Activated CD4-positive, alpha-beta T cell treated with anti-CD3 and anti-CD28 coated beads for 36 hours (primary cell): ENCODE measurements around the gene CIB2. TPM values are rescaled to one million over a fixed set of nuclear protein-coding genes. Genes with fewer than 3 reads are reported as not detected.
A peak's percentile ranks its signal among the peaks of the same experiment; 100 is the strongest.

Experiments used
- ATAC-seq: fragments of 200-7000 bp; cut with Tn5 transposase; one replicate; pipeline ENCODE4 v1.10.0; 2021; ENCODE audit warnings: mild to moderate bottlenecking, moderate library complexity
- CTCF ChIA-PET: fragments of 350-600 bp; sonication (Branson Sonifier 250); formaldehyde crosslinking; loops from one replicate; lab custom pipeline; 2021; ENCODE audit warnings: antibody characterized with exemption; lab: Charles Lee
- POLR2A ChIA-PET: fragments of 350-600 bp; sonication (Branson Sonifier 250); formaldehyde crosslinking; loops from one replicate; lab custom pipeline; 2021; ENCODE audit warnings: antibody characterized with exemption, inconsistent platforms; lab: Charles Lee
- DNase-seq: peaks from one replicate; pipeline ENCODE4 v3.0.0-alpha.2; 2020
- H3K27ac Mint-ChIP-seq: one replicate; pipeline ENCODE4 v1.8.0; 2021; ENCODE audit warnings: mixed read lengths
- H3K27me3 Mint-ChIP-seq: one replicate; pipeline ENCODE4 v1.8.0; 2021; ENCODE audit warnings: mixed read lengths
- H3K36me3 Mint-ChIP-seq: one replicate; pipeline ENCODE4 v1.8.0; 2021; ENCODE audit warnings: low read depth, mixed read lengths
- H3K4me1 Mint-ChIP-seq: one replicate; pipeline ENCODE4 v1.8.0; 2021; ENCODE audit warnings: mixed read lengths
- H3K4me3 Mint-ChIP-seq: one replicate; pipeline ENCODE4 v1.8.0; 2021; ENCODE audit warnings: mild to moderate bottlenecking, moderate library complexity, mixed read lengths
- H3K9me3 Mint-ChIP-seq: one replicate; pipeline ENCODE4 v1.8.0; 2021; ENCODE audit warnings: low read depth, mixed read lengths
- intact Hi-C, 2 experiments: fragments of 100-400 bp; cut with DNase I in 1 of 2; cut with micrococcal nuclease in 1 of 2; formaldehyde crosslinking; loops; one replicate each; pipeline versions ENCODE4 v1.14.2 to v1.15.1; 2022 to 2024; cut with DNase I, micrococcal nuclease
- total RNA-seq, 2 experiments: library from RNA; stranded (reverse); gene quantifications; one replicate each; pipeline ENCODE4 v1.2.3, GENCODE V29; 2021

The CIB2 gene
- total RNA-seq, 2 experiments from 2014 or later = 0.91 to 1.2 TPM

GRCh38 chr15:78100886-78101285 is 30.4 kb downstream of the CIB2 start:
- Mint-ChIP-seq H3K27ac (no peak overlapping the region), H3K4me1 (peaks cover 32% of the 10 kb centered on the region), H3K36me3 (no peaks in the 10 kb centered on the region), H3K27me3 (no peaks in the 10 kb centered on the region), H3K4me3 (no peak overlapping the region), H3K9me3 (no peaks in the 10 kb centered on the region)
- DNase-seq = no peak
- CTCF ChIA-PET = interaction anchor here (0.8 to 1.3 kb wide), 2 partner anchors 100 to 139 kb away, joined by 3 to 4 read pairs; no protein-coding TSS in a partner anchor
- intact Hi-C loops = no loop called here
- POLR2A ChIA-PET = no interaction called here
- no peak for ATAC-seq

- DNase-seq = no peak
- ChIA-PET CTCF (interaction anchor here (0.7 to 2.1 kb wide), 4 partner anchors 10 to 139 kb away, joined by 3 to 5 read pairs (median 4); no protein-coding TSS in a partner anchor), POLR2A (no interaction called here)
- no peaks in the 10 kb centered on the region for H3K27me3 Mint-ChIP-seq
- H3K4me1 Mint-ChIP-seq = peaks cover 5% of the 10 kb centered on the region
- H3K36me3 Mint-ChIP-seq = no peaks in the 10 kb centered on the region
- no peak overlapping the region for H3K27ac Mint-ChIP-seq
- intact Hi-C loops = no loop called here
- H3K9me3 Mint-ChIP-seq = no peaks in the 10 kb centered on the region
- no peak overlapping the region for H3K4me3 Mint-ChIP-seq
- no peak for ATAC-seq
Observed at GRCh38 chr15:78098131-78098755, 33.0 kb downstream of the CIB2 start.

- H3K27me3 Mint-ChIP-seq = no peaks in the 10 kb centered on the region
- no peaks in the 10 kb centered on the region for H3K36me3 Mint-ChIP-seq
- CTCF ChIA-PET = interaction anchor here (0.6 to 2.1 kb wide), 7 partner anchors 15 to 144 kb away, joined by 3 to 6 read pairs (median 4); no protein-coding TSS in a partner anchor
- DNase-seq (no peak), ATAC-seq (no peak)
- H3K4me3 Mint-ChIP-seq = no peak overlapping the region
- no peaks in the 10 kb centered on the region for H3K9me3 Mint-ChIP-seq
- no peaks in the 10 kb centered on the region for H3K4me1 Mint-ChIP-seq
- POLR2A ChIA-PET = no interaction called here
- intact Hi-C loops = no loop called here
- no peak overlapping the region for H3K27ac Mint-ChIP-seq
Observed at GRCh38 chr15:78097667-78098066, 33.6 kb downstream of the CIB2 start.

GRCh38 chr15:78093242-78094020 is 37.8 kb downstream of the CIB2 start:
- H3K27ac Mint-ChIP-seq = no peak overlapping the region
- no peak for ATAC-seq
- no peak overlapping the region for H3K4me3 Mint-ChIP-seq
- DNase-seq = no peak
- no peaks in the 10 kb centered on the region for H3K36me3 Mint-ChIP-seq
- no peaks in the 10 kb centered on the region for H3K27me3 Mint-ChIP-seq
- CTCF ChIA-PET = interaction anchor here (0.7 to 1.6 kb wide), 4 partner anchors 12 to 127 kb away, joined by 3 to 7 read pairs (median 5); no protein-coding TSS in a partner anchor
- intact Hi-C loops = no loop called here
- POLR2A ChIA-PET = no interaction called here
- H3K4me1 Mint-ChIP-seq = no peaks in the 10 kb centered on the region
- no peaks in the 10 kb centered on the region for H3K9me3 Mint-ChIP-seq

GRCh38 chr15:78092261-78093041 is 38.8 kb downstream of the CIB2 start, which contains the start of gene SH2D7:
Gene SH2D7 (plus strand): TSS chr15:78092561. CDS start chr15:78092585, 24 bp downstream.
- no peaks in the 10 kb centered on the region for H3K4me1 Mint-ChIP-seq
- no peaks in the 10 kb centered on the region for H3K9me3 Mint-ChIP-seq
- H3K4me3 Mint-ChIP-seq = no peak within 1 kb of the TSS
- no peaks in the 10 kb centered on the region for H3K36me3 Mint-ChIP-seq
- H3K27me3 Mint-ChIP-seq = no peaks in the 10 kb centered on the region
- no peak within 1 kb of the TSS for H3K27ac Mint-ChIP-seq
- intact Hi-C loops = no loop called here
- POLR2A ChIA-PET = no interaction called here
- CTCF ChIA-PET = interaction anchor here (1.4 to 1.6 kb wide), 2 partner anchors 13 to 16 kb away, joined by 4 to 6 read pairs; no protein-coding TSS in a partner anchor
- no peak for ATAC-seq
- no peak for DNase-seq

- intact Hi-C loops = no loop called here
- H3K36me3 Mint-ChIP-seq = no peaks in the 10 kb centered on the region
Observed at GRCh38 chr15:78090422-78091063, 40.7 kb downstream of the CIB2 start.

GRCh38 chr15:78088773-78089080 is 42.5 kb downstream of the CIB2 start:
- intact Hi-C loops = no loop called here
- ATAC-seq = no peak
- no peaks in the 10 kb centered on the region for H3K9me3 Mint-ChIP-seq
- no peaks in the 10 kb centered on the region for H3K36me3 Mint-ChIP-seq
- peaks cover 4% of the 10 kb centered on the region for H3K4me1 Mint-ChIP-seq
- ChIA-PET POLR2A (no interaction called here), CTCF (interaction anchor here (0.6 to 1.2 kb wide), 4 partner anchors 16 to 408 kb away, joined by 3 to 4 read pairs (median 4); no protein-coding TSS in a partner anchor)
- H3K27me3 Mint-ChIP-seq = no peaks in the 10 kb centered on the region
- DNase-seq = no peak
- H3K27ac Mint-ChIP-seq = peak overlapping the region; percentile 17
- H3K4me3 Mint-ChIP-seq = no peak overlapping the region

More at GRCh38 chr15:78090422-78091063, 40.7 kb downstream of the CIB2 start:
- peaks cover 2% of the 10 kb centered on the region for H3K4me1 Mint-ChIP-seq
- H3K4me3 Mint-ChIP-seq = no peak overlapping the region
- ATAC-seq (no peak), DNase-seq (no peak)
- no peaks in the 10 kb centered on the region for H3K27me3 Mint-ChIP-seq
- ChIA-PET POLR2A (no interaction called here), CTCF (interaction anchor here (0.8 to 2.3 kb wide), 4 partner anchors 17 to 38 kb away, joined by 3 to 10 read pairs (median 3); no protein-coding TSS in a partner anchor)
- no peaks in the 10 kb centered on the region for H3K9me3 Mint-ChIP-seq
- no peak overlapping the region for H3K27ac Mint-ChIP-seq

GRCh38 chr15:78087951-78088772 is 43.1 kb downstream of the CIB2 start:
- no peak overlapping the region for H3K4me3 Mint-ChIP-seq
- H3K27me3 Mint-ChIP-seq = no peaks in the 10 kb centered on the region
- intact Hi-C loops = no loop called here
- H3K36me3 Mint-ChIP-seq = no peaks in the 10 kb centered on the region
- H3K9me3 Mint-ChIP-seq = no peaks in the 10 kb centered on the region
- CTCF ChIA-PET = interaction anchor here (0.6 to 1.2 kb wide), 4 partner anchors 16 to 409 kb away, joined by 3 to 4 read pairs (median 4); no protein-coding TSS in a partner anchor
- DNase-seq (no peak), ATAC-seq (no peak)
- peaks cover 4% of the 10 kb centered on the region for H3K4me1 Mint-ChIP-seq
- POLR2A ChIA-PET = no interaction called here
- H3K27ac Mint-ChIP-seq = peak overlapping the region; percentile 17

GRCh38 chr15:78085928-78086327 is 45.3 kb downstream of the CIB2 start:
- ChIA-PET POLR2A (interaction anchor here (0.5 kb wide), 1 partner anchor 63 kb away, joined by 7 read pairs; the partner anchor contains the start of gene IDH3A), CTCF (interaction anchor here (1.2 kb wide), 1 partner anchor 22 kb away, joined by 3 read pairs; no protein-coding TSS in a partner anchor)
- intact Hi-C loops = no loop called here
- Mint-ChIP-seq H3K4me3 (no peak overlapping the region), H3K9me3 (no peaks in the 10 kb centered on the region), H3K4me1 (peaks cover 10% of the 10 kb centered on the region), H3K27me3 (no peaks in the 10 kb centered on the region), H3K36me3 (no peaks in the 10 kb centered on the region), H3K27ac (peak overlapping the region; percentile 37)
- no peak for DNase-seq
- no peak for ATAC-seq

- Mint-ChIP-seq H3K27me3 (no peaks in the 10 kb centered on the region), H3K27ac (peak overlapping the region; percentile 17), H3K4me1 (peaks cover 10% of the 10 kb centered on the region), H3K36me3 (no peaks in the 10 kb centered on the region), H3K4me3 (no peak overlapping the region), H3K9me3 (no peaks in the 10 kb centered on the region)
- ATAC-seq (no peak), DNase-seq (no peak)
- intact Hi-C loops = no loop called here
- POLR2A ChIA-PET = no interaction called here
- CTCF ChIA-PET = interaction anchor here (0.7 to 1.8 kb wide), 2 partner anchors 26 to 322 kb away, joined by 3 to 5 read pairs; no protein-coding TSS in a partner anchor
Observed at GRCh38 chr15:78084449-78084750, 46.8 kb downstream of the CIB2 start.
